Osteoblast (primary cell): ENCODE measurements around the gene B4GALNT2. TPM values are rescaled to one million over a fixed set of nuclear protein-coding genes. Genes with fewer than 3 reads are reported as not detected.
"Not testable (repeated sequence)": the region's sequence is repeated elsewhere in the genome, so short reads cannot be mapped to it uniquely, and the experiment has no call there.

Source experiments
- DNase-seq: peaks from one replicate; pipeline ENCODE4 v3.0.0; 2011; ENCODE audit warnings: low spot score, mixed read lengths; ENCODE audit not compliant: insufficient read length; ENCODE audit errors: missing footprints
- H2AFZ ChIP-seq: 2 replicates; pipeline ENCODE4 v1.6.0; 2011; ENCODE audit warnings: mild to moderate bottlenecking, low read length
- H3K27ac ChIP-seq: 2 replicates; pipeline ENCODE4 v1.5.1; 2011; ENCODE audit warnings: mild to moderate bottlenecking, low read depth, low read length, moderate library complexity
- H3K27me3 ChIP-seq: 2 replicates; pipeline ENCODE4 v1.6.0; 2012; ENCODE audit warnings: mild to moderate bottlenecking, control low read depth, inconsistent platforms, low read length, moderate library complexity; ENCODE audit not compliant: insufficient read depth
- H3K36me3 ChIP-seq: 2 replicates; pipeline ENCODE4 v1.5.1; 2011; ENCODE audit warnings: mild to moderate bottlenecking, low read length, control low read depth, moderate library complexity; ENCODE audit not compliant: insufficient read depth
- H3K4me1 ChIP-seq: 2 replicates; pipeline ENCODE4 v1.5.1; 2011; ENCODE audit warnings: mild to moderate bottlenecking, low read length, control low read depth, moderate library complexity; ENCODE audit not compliant: insufficient read depth
- H3K4me2 ChIP-seq: 2 replicates; pipeline ENCODE4 v1.6.0; 2011; ENCODE audit warnings: mild to moderate bottlenecking, low read length; ENCODE audit not compliant: insufficient read depth
- H3K4me3 ChIP-seq: fragments of 200-600 bp; sonication (generic); 3 replicates; pipeline ENCODE4 v1.5.1; 2012; ENCODE audit warnings: mild to moderate bottlenecking, low read length, inconsistent platforms; ENCODE audit not compliant: insufficient read depth
- H3K79me2 ChIP-seq: 2 replicates; pipeline ENCODE4 v1.6.0; 2012; ENCODE audit warnings: mild to moderate bottlenecking, low read length, control low read depth, inconsistent platforms; ENCODE audit not compliant: insufficient read depth
- H3K9me3 ChIP-seq: 2 replicates; pipeline ENCODE4 v1.5.1; 2011; ENCODE audit warnings: low read depth, low read length, control low read depth
- H4K20me1 ChIP-seq: 2 replicates; pipeline ENCODE4 v1.6.0; 2012; ENCODE audit warnings: mild to moderate bottlenecking, low read length, control low read depth; ENCODE audit not compliant: insufficient read depth
- CTCF ChIP-seq: IDR thresholded peaks from 2 replicates; pipeline ENCODE4 v1.5.1; 2011; ENCODE audit warnings: mild to moderate bottlenecking, low read depth, low read length, moderate library complexity; ENCODE audit errors: extremely low read depth
- total RNA-seq: library from RNA; depleted of rRNA; stranded (reverse); fragments of >200 nt; gene quantifications from 2 replicates; pipeline ENCODE4 v1.2.3, GENCODE V29; 2012

Gene B4GALNT2
- total RNA-seq, result under 0.01 TPM in 1 of 2 replicates, not detected in the other

GRCh38 chr17:49132699-49133364 lies at the start of gene B4GALNT2:
Gene B4GALNT2, plus strand, starts transcription at chr17:49132769. Its CDS starts 24 bp downstream, at chr17:49132793.
- peak; percentile 90 for DNase-seq

GRCh38 chr17:49085046-49085445 lies 47.5 kb upstream of the B4GALNT2 start:
- H3K27ac ChIP-seq, H3K79me2 ChIP-seq, H3K36me3 ChIP-seq, DNase-seq, H2AFZ ChIP-seq, H3K4me1 ChIP-seq, H3K4me3 ChIP-seq, H3K9me3 ChIP-seq, H4K20me1 ChIP-seq, H3K4me2 ChIP-seq, H3K27me3 ChIP-seq: not testable (repeated sequence)

More at GRCh38 chr17:49132699-49133364, at the start of gene B4GALNT2:
- Histone ChIP-seq H3K79me2 (no peaks in the 10 kb centered on the region), H3K36me3 (no peaks in the 10 kb centered on the region), H2AFZ (peak within 1 kb of the TSS; percentile 65), H4K20me1 (no peaks in the 10 kb centered on the region), H3K9me3 (peaks cover 8% of the 10 kb centered on the region), H3K4me3 (peak within 1 kb of the TSS; percentile 60), H3K4me2 (peak within 1 kb of the TSS; percentile 85), H3K27me3 (peaks cover 36% of the 10 kb centered on the region), H3K27ac (no peak within 1 kb of the TSS), H3K4me1 (no peaks in the 10 kb centered on the region)
- no peak for TF ChIP-seq CTCF

GRCh38 chr17:49085565-49086315 lies 46.8 kb upstream of the B4GALNT2 start:
- no peak overlapping the region for H3K27ac ChIP-seq
- DNase-seq, result no peak
- H3K27me3 ChIP-seq, result peaks cover 4% of the 10 kb centered on the region
- no peak overlapping the region for H3K4me3 ChIP-seq
- no peak for TF ChIP-seq CTCF
- no peaks in the 10 kb centered on the region for H3K79me2 ChIP-seq
- H3K36me3 ChIP-seq, result no peaks in the 10 kb centered on the region
- no peak overlapping the region for H2AFZ ChIP-seq
- peaks cover 4% of the 10 kb centered on the region for H3K4me1 ChIP-seq
- no peaks in the 10 kb centered on the region for H3K9me3 ChIP-seq
- no peak overlapping the region for H3K4me2 ChIP-seq
- no peaks in the 10 kb centered on the region for H4K20me1 ChIP-seq

- Histone ChIP-seq H3K9me3 (no peaks in the 10 kb centered on the region), H3K27ac (no peak overlapping the region), H3K4me3 (no peak overlapping the region), H3K36me3 (no peaks in the 10 kb centered on the region), H3K4me2 (no peak overlapping the region), H3K27me3 (peaks cover 4% of the 10 kb centered on the region), H3K4me1 (peaks cover 4% of the 10 kb centered on the region), H4K20me1 (no peaks in the 10 kb centered on the region), H2AFZ (no peak overlapping the region), H3K79me2 (no peaks in the 10 kb centered on the region)
- DNase-seq, result no peak
- TF ChIP-seq CTCF, result no peak
Measured at GRCh38 chr17:49086316-49086605, 46.3 kb upstream of the B4GALNT2 start.
